Femur (tissue), 1 donor: ENCODE measurements around the gene SLC26A4.

ENCODE experiments used
- DNase-seq: peaks from one replicate; pipeline ENCODE4 v3.0.0-alpha.2; 2017

SLC26A4 gene

GRCh38 chr7:107754642-107755041 lies 94.0 kb downstream of the SLC26A4 start:
- DNase-seq, result no peak

GRCh38 chr7:107758667-107759066 lies 98.0 kb downstream of the SLC26A4 start:
- DNase-seq, result no peak

GRCh38 chr7:107767391-107767790 lies 106.8 kb downstream of the SLC26A4 start:
- no peak for DNase-seq
